ENCODE measurements around the gene C1QTNF2.
"Not testable (repeated sequence)": the region's sequence is repeated elsewhere in the genome, so short reads cannot be mapped to it uniquely, and the experiment has no call there.

The C1QTNF2 gene

GRCh38 chr5:160342413-160342941, 27.9 kb downstream of the C1QTNF2 start:
- Histone ChIP-seq H3K4me3 (ENCODE audit: low read depth in 1 of 2, low read length in 1 of 2) (no peak overlapping the region), H3K27ac (no peak overlapping the region), H3K4me1 (ENCODE audit: control insufficient read depth in 1 of 2, insufficient read depth in 1 of 2, low read depth in 1 of 2, low read length in 1 of 2) (peaks cover 7 to 11% of the 10 kb centered on the region in 2 experiments), H3K27me3 (no peaks in the 10 kb centered on the region), H3K36me3 (no peaks in the 10 kb centered on the region), H3K9me3 (no peaks in the 10 kb centered on the region)
- no peak for TF ChIP-seq CTCF (IDR thresholded peaks at IDR 0.05)

GRCh38 chr5:160341309-160341870, 29.0 kb downstream of the C1QTNF2 start:
- no peaks in the 10 kb centered on the region for H3K9me3 ChIP-seq
- no peaks in the 10 kb centered on the region for H3K36me3 ChIP-seq
- H3K4me1 ChIP-seq (ENCODE audit: control insufficient read depth in 1 of 2, insufficient read depth in 1 of 2, low read depth in 1 of 2, low read length in 1 of 2): peaks cover 7 to 11% of the 10 kb centered on the region in 2 experiments
- TF ChIP-seq CTCF (IDR thresholded peaks at IDR 0.05): no peak
- H3K27me3 ChIP-seq: no peaks in the 10 kb centered on the region
- H3K4me3 ChIP-seq (ENCODE audit: low read depth in 1 of 2, low read length in 1 of 2): no peak overlapping the region
- no peak overlapping the region for H3K27ac ChIP-seq

GRCh38 chr5:160340513-160340912, 29.9 kb downstream of the C1QTNF2 start:
- not testable (repeated sequence) for H3K27me3 ChIP-seq; H3K27ac ChIP-seq; H3K4me3 ChIP-seq (ENCODE audit: low read depth in 1 of 2, low read length in 1 of 2); H3K9me3 ChIP-seq; H3K36me3 ChIP-seq
- H3K4me1 ChIP-seq (ENCODE audit: control insufficient read depth in 1 of 2, insufficient read depth in 1 of 2, low read depth in 1 of 2, low read length in 1 of 2): peaks cover 7 to 11% of the 10 kb centered on the region in 2 experiments

GRCh38 chr5:160339406-160340130, 30.9 kb downstream of the C1QTNF2 start:
- no peak for TF ChIP-seq CTCF (IDR thresholded peaks at IDR 0.05)
- no peak overlapping the region for H3K4me3 ChIP-seq (ENCODE audit: low read depth in 1 of 2, low read length in 1 of 2)

GRCh38 chr5:160334716-160335115, 35.7 kb downstream of the C1QTNF2 start:
- not testable (repeated sequence) for H3K4me3 ChIP-seq (ENCODE audit: low read depth in 1 of 2, low read length in 1 of 2); H3K36me3 ChIP-seq; H3K9me3 ChIP-seq; H3K4me1 ChIP-seq (ENCODE audit: control insufficient read depth in 1 of 2, insufficient read depth in 1 of 2, low read depth in 1 of 2, low read length in 1 of 2); H3K27ac ChIP-seq
- H3K27me3 ChIP-seq: peaks cover 11% of the 10 kb centered on the region

More at GRCh38 chr5:160339406-160340130, 30.9 kb downstream of the C1QTNF2 start:
- no peaks in the 10 kb centered on the region for H3K36me3 ChIP-seq
- peaks cover 0 to 5% of the 10 kb centered on the region in 2 experiments for H3K4me1 ChIP-seq (ENCODE audit: control insufficient read depth in 1 of 2, insufficient read depth in 1 of 2, low read depth in 1 of 2, low read length in 1 of 2)
- H3K27me3 ChIP-seq: peaks cover 4% of the 10 kb centered on the region
- H3K9me3 ChIP-seq: no peaks in the 10 kb centered on the region
- H3K27ac ChIP-seq: no peak overlapping the region

GRCh38 chr5:160333721-160334120, 36.7 kb downstream of the C1QTNF2 start:
- H3K27ac ChIP-seq: no peak overlapping the region
- no peak for TF ChIP-seq CTCF (IDR thresholded peaks at IDR 0.05)
- H3K4me1 ChIP-seq (ENCODE audit: control insufficient read depth in 1 of 2, insufficient read depth in 1 of 2, low read depth in 1 of 2, low read length in 1 of 2): peaks cover 0 to 2% of the 10 kb centered on the region in 2 experiments
- H3K4me3 ChIP-seq (ENCODE audit: low read depth in 1 of 2, low read length in 1 of 2): no peak overlapping the region
- H3K27me3 ChIP-seq: peaks cover 11% of the 10 kb centered on the region
- no peaks in the 10 kb centered on the region for H3K36me3 ChIP-seq
- H3K9me3 ChIP-seq: no peaks in the 10 kb centered on the region

Measured in neutrophil (primary cell).